ENCODE measurements around the gene RUNX1.
A peak's percentile ranks its signal among the peaks of the same experiment; 100 is the strongest.

RUNX1 gene

GRCh38 chr21:34869545-34869944 lies 179.6 kb downstream of the RUNX1 start:
- DNase-seq: no peak

DNA sequence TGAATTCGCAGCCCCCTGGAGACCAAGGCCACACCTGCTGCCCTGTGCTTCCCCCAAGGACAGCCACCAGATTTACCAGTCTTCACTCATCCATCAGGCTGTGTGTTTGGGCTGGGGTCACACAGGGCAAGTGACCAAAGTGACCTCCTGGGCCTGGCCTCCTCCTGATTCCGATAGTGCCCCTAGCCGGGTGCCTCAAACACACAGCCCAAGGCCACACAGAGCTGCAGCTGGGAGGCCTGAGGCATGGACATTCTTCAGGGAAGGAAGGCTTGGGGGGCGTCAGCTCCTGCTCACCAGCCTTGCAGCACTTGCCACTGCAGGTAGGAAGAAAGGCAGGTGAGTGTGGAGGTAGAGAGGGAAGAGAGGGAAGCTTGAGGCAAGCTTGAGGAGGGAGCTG lies 181.3 kb downstream of the RUNX1 start:
- no peak for DNase-seq

- no peak for DNase-seq
These were observed 183.5 kb downstream of the RUNX1 start for GRCh38 chr21:34865400-34866241.

DNA sequence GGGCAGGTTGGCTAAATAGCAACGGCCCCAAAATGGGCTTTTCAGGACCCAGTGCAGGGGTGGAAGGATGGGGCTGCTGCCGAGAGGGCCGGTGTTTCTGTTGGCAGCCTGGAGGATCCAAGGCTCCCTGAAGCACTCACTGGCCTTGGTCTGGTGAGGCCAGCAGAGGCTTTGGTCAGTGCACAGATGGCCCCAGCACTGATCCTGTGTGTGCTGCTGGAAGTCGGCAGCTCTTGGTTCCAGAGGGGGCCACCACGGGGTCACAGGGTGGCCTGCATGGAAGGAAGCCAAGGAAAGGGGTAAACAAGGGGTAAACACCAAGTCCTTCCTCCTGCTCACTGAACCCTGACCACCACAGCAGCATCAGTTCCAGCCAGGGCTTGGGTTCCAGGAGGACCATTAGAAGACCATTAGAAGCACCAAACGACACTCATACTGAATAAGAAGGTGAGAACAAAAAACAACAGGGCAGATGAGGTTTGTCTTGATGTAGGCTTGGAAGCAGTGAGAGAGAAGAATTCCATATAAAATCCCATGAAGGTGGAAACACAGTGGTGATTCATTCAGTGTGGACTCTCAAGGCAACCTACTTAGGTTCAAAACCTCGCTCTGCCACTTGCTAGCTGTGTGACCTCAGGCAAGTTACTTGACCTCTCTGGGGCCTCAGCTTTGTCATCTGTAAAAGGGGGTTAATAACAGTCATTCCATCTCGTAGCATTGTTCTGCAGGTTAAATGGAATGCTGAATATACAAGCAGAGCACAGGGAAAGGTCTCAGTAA lies 184.5 kb downstream of the RUNX1 start:
- no peak for DNase-seq

DNA sequence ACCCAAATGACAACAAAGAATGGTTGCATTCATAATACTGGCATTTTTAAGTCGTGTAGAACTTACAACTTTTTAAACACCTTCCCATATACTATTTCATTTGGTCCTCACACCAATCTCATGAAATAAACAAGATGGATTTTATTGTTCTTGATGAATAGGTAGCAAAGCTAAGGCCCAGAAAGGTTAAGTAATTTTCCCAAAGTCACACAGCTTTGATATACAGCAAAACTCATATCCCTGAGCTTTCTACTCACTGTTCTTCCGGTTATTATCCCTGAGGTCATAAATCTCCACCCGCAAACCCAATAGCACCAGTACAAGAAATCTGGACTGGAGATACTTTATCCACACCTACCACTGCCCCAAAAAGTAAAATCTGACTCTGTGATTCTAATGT lies 186.2 kb downstream of the RUNX1 start:
- DNase-seq: no peak

- DNase-seq: no peak
These were observed 187.8 kb downstream of the RUNX1 start for GRCh38 chr21:34861258-34861657.

DNA sequence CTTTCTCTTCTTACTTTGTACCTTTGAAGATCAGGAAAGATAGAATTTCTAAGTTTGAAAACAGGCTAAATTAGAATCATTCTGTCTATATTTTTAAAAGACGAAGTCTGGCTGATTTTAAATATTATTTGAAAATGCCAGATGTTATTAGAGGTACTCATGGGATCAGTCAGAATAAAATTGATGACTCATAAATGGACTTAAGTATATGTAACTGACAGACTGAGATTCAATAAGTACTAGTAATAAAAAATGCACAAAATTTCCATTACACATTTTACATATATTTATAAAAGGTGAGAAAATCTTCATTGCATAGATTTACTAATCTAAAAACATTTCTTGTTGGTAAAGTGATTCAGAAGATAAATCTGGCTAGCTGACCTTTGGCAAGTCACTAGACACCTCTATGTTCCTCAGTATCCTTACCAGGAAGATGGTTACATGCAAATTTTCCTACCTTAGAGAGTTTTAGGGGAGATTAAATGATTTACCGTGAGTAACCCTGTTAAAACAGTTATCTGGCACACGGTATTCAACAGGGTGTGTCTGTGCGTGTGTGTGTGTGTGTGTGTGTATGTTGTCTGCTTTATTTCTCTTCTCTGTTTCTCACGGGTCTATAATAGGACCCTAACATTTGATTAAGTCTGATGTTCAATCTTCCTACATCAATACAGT lies 189.0 kb downstream of the RUNX1 start:
- DNase-seq: no peak

DNA sequence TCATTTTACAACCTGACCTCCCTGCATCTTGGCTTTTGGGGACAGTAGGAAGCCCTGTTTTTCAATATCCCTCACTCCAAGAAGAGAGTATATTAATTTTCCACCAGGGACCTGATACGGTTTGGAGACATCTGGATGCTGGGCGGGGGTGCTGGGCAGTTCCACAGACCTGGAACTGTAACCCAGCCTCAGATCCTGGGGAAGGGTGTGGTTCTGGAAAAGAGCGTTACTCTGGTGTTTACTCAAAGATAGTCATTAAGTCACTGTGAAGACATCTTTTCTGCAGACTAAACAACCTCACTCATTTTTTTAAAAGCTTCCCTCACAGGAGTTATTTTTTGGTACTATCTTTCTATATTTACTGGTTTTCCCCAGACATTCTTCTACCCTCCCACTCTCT lies 190.5 kb downstream of the RUNX1 start:
- no peak for DNase-seq

GRCh38 chr21:34857874-34858273 lies 191.2 kb downstream of the RUNX1 start:
- no peak for DNase-seq

GRCh38 chr21:34857122-34857713 lies 191.9 kb downstream of the RUNX1 start:
- no peak for DNase-seq

GRCh38 chr21:34852448-34852847 lies 196.7 kb downstream of the RUNX1 start:
- DNase-seq: no peak

DNA sequence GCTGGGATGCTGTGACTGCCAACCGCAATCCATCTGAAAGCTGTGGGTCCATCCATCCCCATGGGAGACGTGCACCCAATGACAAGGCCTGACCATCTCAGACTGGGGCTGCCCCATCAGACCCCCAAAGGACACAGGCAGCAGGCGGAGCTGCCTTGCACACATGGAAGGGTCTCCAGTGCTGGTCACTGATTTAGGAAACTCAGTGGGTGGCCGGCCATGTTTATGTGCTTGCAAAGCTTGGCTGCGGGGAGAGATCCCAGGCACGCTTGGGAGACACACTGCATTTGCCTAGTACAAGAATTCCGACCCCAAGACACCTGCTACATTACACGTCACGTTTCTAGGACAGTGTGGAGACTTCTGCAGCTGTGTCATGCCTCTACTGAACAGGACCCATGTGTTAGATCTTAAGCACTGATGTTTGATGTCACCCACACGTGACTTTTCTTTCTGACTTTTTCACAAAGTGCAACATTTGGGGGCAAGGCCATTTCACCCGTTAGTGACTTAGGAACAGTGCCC lies 198.9 kb downstream of the RUNX1 start:
- no peak for DNase-seq

GRCh38 chr21:34846601-34847112 lies 202.4 kb downstream of the RUNX1 start:
- no peak for DNase-seq

- no peak for DNase-seq
These were observed 203.3 kb downstream of the RUNX1 start for GRCh38 chr21:34845521-34846451.

- peak; percentile 34 for DNase-seq
These were observed 204.2 kb downstream of the RUNX1 start for GRCh38 chr21:34844924-34845238.

DNA sequence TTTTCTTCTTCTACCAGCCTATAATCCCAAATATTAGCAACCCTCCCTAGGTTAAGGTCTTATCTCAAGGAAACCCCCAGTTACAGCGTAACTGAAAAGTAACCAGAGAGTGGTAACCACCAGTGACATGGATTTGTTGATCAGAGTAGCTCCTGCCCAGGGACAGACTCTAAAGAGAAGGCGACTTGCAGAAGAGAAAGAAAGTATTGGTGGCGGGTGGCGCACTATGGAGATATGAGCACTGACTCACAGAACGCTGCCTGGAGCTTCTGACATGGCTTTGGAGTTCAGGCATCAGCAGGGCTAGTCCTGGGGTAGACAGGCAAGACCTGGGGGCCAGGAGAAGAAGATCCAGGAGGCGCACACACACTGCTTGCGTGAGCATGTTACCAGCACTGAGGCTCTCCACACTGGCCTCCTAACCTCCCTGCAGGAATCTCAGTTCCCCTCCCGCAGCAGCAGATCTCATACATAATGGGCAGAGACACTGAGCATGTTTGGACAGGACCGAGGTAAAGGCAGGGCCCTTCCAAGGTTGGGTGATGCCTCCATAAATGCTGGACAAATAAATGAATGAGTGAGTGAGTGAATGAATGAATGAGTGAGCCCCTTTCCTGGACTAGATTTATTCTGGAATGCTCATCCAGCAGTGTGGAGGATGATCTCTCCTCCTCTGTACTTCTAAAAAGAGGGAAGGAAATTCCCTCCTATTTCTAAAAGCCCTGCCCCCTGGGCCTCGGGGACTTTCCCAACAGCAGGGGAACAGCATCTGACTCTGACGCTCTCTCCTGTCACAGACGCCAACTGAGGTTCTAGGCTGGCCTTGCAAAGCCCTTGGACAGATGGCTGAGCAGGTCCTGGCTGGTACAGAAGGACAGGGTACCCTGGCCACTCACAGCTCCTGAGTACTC lies 204.8 kb downstream of the RUNX1 start:
- DNase-seq: no peak

DNA sequence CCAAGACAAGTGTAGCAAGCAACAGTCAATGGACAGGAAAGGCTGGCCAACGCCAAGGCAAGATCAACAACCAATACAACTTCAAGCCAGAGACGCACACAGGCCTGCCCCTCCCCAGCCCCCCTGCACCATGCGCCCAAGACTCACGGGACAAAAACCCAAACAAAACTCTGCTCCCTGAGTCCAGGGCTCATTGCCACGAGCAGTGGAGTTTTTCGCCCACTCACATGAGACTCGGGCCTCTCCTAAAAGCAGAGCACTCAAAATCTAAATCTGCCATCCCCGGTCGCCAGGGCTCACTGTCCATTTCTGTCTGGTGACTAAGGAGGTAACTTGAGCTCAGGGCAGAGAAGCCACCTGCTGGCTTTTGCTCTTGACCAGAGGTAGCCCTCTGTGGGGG lies 205.5 kb downstream of the RUNX1 start:
- DNase-seq: no peak

DNA sequence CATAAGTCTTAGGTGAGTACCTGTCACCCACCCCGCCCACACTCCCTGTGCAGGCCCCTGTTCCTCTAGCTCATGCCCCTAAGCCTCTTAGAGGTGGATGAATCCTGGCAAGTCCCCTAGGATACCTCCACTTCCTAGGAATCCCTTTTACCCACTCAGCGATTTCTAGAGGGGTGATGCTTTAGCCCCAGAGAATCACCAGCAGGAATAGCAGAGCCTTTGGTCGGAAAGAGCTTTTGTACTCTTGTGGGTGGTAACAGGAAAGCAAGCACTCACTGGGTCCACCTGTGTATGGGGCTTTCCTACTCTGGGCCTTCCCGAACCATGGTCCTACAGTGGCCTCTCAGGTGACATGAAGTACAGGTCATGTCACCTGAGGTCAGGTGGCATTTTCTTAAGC lies 207.9 kb downstream of the RUNX1 start:
- no peak for DNase-seq

DNA sequence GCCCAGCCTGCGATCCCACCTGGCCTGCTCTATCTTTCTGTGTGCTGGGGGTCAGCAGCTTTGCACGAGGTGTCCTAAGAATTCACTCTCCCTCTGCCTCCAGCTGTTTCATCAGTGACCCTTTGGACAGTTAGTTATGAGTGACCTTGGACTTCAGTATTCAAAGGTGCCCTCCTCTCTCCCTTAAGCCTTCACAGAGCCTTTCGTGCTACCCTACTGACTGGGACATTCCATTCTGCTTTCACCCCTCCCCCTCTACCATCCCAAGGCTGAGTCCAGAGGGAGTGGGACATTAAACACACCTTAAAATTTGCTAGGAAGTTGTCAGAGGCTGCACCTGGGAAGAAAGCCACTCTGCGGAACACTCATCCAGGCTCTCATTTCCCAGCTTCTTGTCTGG lies 208.4 kb downstream of the RUNX1 start:
- no peak for DNase-seq

GRCh38 chr21:34838956-34839820 lies 209.9 kb downstream of the RUNX1 start:
- DNase-seq: no peak
